RWPE2 (cell line): ENCODE data around the gene F2RL2.

Experiments
- ATAC-seq: fragments of 200-7000 bp; cut with Tn5 transposase; 3 replicates; pipeline ENCODE4 v1.9.1; 2021; ENCODE audit warnings: low read depth
- DNase-seq: peaks from one replicate; pipeline ENCODE4 v3.0.0-alpha.2; 2020; ENCODE audit warnings: low spot score
- H3K27ac ChIP-seq: fragments of 450-650 bp; 2 replicates; pipeline ENCODE4 v1.5.1; 2017; ENCODE audit warnings: mild to moderate bottlenecking; ENCODE audit not compliant: poor library complexity, severe bottlenecking
- H3K27me3 ChIP-seq: fragments of 250-450 bp; sonication (Bioruptor Pico); 2 replicates; pipeline ENCODE4 v1.5.1; 2021; ENCODE audit warnings: mild to moderate bottlenecking, moderate library complexity; ENCODE audit not compliant: insufficient read depth, poor library complexity, severe bottlenecking
- H3K36me3 ChIP-seq: fragments of 250-450 bp; sonication (Bioruptor Pico); 2 replicates; pipeline ENCODE4 v1.5.1; 2020; ENCODE audit warnings: low read depth, mild to moderate bottlenecking, moderate library complexity
- H3K4me1 ChIP-seq: fragments of 250-450 bp; sonication (Bioruptor Pico); 2 replicates; pipeline ENCODE4 v1.5.1; 2021; ENCODE audit warnings: mild to moderate bottlenecking, moderate library complexity; ENCODE audit not compliant: insufficient read depth, poor library complexity, severe bottlenecking
- H3K4me3 ChIP-seq: fragments of 250-450 bp; sonication (Bioruptor Pico); 2 replicates; pipeline ENCODE4 v1.5.1; 2021; ENCODE audit warnings: mild to moderate bottlenecking, moderate library complexity; ENCODE audit not compliant: severe bottlenecking
- H3K9me3 ChIP-seq: fragments of 250-450 bp; sonication (Bioruptor Pico); 2 replicates; pipeline ENCODE4 v1.5.1; 2021; ENCODE audit warnings: mild to moderate bottlenecking, moderate library complexity; ENCODE audit not compliant: severe bottlenecking
- CTCF ChIP-seq: fragments of 450-650 bp; IDR thresholded peaks from one replicate; pipeline ENCODE4 v1.5.1; 2017; ENCODE audit warnings: mild to moderate bottlenecking, moderate library complexity; ENCODE audit not compliant: poor library complexity, severe bottlenecking

The F2RL2 gene

GRCh38 chr5:76592692-76593091, 30.5 kb downstream of the F2RL2 start:
- Histone ChIP-seq H3K4me3 (no peak overlapping the region), H3K27ac (no peak overlapping the region), H3K27me3 (peaks cover 5% of the 10 kb centered on the region), H3K9me3 (peaks cover 2% of the 10 kb centered on the region), H3K4me1 (no peaks in the 10 kb centered on the region), H3K36me3 (no peaks in the 10 kb centered on the region)
- no peak for DNase-seq
- ATAC-seq, result no peak
- no peak for TF ChIP-seq CTCF

DNA sequence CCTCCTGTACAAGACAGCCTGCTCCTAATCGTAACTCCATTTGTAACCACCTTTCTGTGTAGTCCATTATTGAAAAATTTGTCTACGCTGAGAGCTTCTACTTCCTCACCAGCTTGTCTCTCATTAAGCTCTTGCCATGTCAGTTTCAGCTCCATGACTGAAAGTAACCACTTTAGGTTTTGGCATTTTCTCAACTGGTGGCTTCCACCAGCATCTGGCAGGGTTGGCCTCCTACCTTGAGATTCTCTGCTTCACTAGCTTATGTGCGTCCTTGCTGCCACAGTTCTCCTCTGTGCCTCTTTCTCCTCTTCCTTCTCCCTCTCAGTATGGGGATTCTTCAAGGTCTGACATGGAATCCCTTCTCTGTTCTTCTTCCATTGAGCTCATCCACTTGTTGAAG, 31.8 kb downstream of the F2RL2 start:
- peaks cover 2% of the 10 kb centered on the region for H3K9me3 ChIP-seq
- H3K4me1 ChIP-seq, result no peaks in the 10 kb centered on the region
- no peak overlapping the region for H3K27ac ChIP-seq
- no peaks in the 10 kb centered on the region for H3K36me3 ChIP-seq
- no peak for TF ChIP-seq CTCF
- ATAC-seq (no peak), DNase-seq (no peak)
- H3K27me3 ChIP-seq, result peaks cover 5% of the 10 kb centered on the region
- no peak overlapping the region for H3K4me3 ChIP-seq

DNA sequence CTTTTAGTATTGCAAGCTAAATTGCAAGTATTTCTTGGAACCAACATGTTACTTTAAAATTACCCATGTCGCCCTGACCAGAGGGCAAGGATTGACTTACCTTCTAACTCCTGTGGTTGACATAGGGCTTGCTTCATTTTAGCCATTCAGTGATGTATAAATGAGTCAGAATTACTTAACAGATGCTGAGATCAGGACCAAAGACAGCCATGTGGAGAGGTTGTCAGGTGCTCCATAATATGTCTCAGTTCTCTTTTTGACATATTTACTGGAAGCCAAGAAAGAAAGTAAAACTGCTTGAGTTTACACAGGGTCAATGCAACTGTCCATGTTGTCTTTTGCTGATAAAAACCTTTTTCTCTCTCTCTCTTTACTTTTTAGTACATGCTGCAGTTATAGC, 33.2 kb downstream of the F2RL2 start:
- Histone ChIP-seq H3K4me1 (no peaks in the 10 kb centered on the region), H3K36me3 (no peaks in the 10 kb centered on the region), H3K27me3 (peaks cover 5% of the 10 kb centered on the region), H3K4me3 (no peak overlapping the region), H3K27ac (no peak overlapping the region), H3K9me3 (peaks cover 2% of the 10 kb centered on the region)
- ATAC-seq, result peak; percentile 42; the same call in 1 of the 3 replicates
- no peak for TF ChIP-seq CTCF
- DNase-seq, result no peak

- no peak for ATAC-seq
These were observed 36.7 kb downstream of the F2RL2 start for GRCh38 chr5:76586531-76586930.

More at GRCh38 chr5:76586531-76586930, 36.7 kb downstream of the F2RL2 start:
- Histone ChIP-seq H3K27me3 (no peaks in the 10 kb centered on the region), H3K36me3 (no peaks in the 10 kb centered on the region), H3K4me1 (no peaks in the 10 kb centered on the region), H3K27ac (no peak overlapping the region), H3K4me3 (no peak overlapping the region), H3K9me3 (no peaks in the 10 kb centered on the region)
- no peak for DNase-seq
- no peak for TF ChIP-seq CTCF
